COLO829 (cell line): Measurements from ENCODE around the gene IFI6.
"Not testable (repeated sequence)": the region's sequence is repeated elsewhere in the genome, so short reads cannot be mapped to it uniquely, and the experiment has no call there.

Experiments used
- DNase-seq: peaks from one replicate; pipeline ENCODE4 v3.0.0; 2012; ENCODE audit warnings: low spot score

IFI6 gene, protein sequence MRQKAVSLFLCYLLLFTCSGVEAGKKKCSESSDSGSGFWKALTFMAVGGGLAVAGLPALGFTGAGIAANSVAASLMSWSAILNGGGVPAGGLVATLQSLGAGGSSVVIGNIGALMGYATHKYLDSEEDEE

DNA sequence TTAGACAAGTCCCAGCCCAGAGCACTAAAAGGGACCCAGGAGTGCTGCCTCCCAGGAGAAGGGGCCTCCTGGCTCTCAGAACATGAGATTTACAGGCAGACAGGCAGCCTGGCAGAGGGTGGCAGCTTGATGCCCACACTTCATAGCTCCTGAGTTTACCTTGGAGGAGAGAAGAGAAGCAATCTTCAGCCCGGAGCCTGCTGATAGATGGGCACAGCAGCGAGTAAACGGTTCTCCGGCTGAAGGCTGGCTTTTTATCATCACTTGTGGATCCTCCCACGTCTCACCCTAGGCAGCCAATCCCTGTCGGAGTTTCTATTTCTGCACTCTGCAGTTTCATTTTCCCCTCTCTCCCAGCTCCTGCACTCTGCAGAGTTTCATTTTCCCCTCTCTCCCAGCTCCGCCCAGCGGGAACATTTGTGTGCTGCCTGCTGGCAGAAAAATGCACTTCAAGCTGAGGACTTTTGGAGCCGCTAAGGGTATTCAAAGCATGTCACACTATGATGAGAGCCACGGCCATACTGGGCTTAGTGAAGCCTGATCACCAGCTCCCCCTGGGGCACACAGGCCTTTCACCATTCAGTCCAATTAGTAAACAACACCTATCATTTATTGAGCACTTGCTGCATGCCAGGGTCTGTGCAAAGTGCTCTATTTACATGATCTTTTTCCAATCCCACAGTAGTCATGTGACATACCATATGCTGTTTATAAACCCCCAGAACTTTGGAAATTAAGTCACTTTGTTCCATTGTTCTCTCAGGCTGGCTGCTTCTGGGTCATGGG is at the start of gene IFI6:
Gene IFI6 (minus strand): TSS at position 229 of the 786 bp plus-strand sequence. CDS start 2,878 bp downstream, outside the sequence.
- DNase-seq, result peak; percentile 98

DNA sequence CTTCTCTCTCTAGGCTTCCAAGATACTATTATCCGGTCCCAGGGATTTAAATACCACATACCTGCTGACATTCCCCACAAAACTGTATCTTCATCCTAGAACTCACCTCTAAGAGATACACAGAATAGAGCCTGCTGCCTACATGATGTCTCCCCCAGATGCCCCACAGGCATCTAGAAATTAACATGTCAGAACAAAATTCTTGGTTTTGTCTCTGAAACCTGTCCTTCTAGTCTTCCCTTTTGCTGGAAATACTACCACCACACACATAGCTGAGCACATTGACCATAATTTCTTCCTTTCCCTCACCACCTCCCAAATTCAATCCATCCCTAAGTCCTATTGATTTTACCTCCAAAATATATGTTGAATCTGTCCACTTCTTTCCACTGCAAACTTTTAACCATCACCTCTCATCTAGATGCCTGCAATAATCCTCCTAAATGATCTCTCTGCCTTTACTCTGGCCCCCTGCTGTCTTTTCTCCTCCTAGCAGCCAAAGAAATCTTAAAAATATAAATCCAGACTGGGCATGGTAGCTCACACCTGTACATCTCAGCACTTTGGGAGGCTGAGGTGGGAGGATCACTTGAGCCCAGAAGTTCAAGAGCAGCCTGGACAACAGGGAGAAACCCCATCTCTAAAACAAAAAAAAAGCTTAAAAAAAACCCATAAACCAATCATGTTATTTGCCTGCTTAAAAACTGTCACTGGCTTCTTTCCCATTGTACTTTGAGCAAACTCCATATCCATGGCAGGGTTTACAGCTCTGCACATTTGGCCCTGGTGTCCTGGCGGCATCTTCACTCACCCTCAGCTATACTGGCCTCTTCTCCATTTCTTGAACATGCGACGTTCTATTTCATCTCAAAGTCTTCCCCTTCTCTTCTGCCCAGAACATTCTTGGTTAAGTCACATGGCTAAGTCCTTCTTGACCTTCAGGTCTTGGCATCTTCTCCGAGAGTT is 47.6 kb upstream of the IFI6 start:
- DNase-seq, result peak; percentile 6

DNA sequence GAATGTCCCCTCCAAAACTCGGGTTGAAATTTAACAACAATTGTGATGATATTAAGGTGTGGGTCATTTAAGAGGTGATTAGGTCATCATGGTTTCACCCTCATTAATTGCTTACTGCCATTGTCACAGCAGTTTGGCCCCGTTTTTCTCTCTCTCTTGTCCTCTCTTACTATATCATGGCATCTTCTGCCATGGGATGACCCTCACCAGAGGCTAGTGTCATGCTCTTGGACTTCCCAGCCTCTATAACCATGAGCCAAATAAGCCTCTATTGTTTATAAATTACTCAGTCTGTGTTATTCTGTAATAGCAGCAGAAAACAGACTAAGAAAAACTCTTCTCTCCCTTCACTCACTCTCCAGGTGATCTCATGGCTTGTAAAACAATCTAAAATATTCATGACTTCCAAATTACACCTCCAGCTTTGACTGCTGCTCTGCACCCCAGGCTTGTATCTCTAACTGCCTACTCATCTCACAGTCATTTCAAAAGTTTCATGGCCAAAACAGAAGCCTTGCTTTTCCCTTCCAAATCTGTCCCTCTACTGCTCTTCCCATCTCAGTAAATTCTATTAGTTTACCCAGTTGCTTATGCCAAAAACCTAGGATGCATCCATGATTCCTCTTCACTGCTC is 44.4 kb upstream of the IFI6 start:
- DNase-seq, result no peak

DNA sequence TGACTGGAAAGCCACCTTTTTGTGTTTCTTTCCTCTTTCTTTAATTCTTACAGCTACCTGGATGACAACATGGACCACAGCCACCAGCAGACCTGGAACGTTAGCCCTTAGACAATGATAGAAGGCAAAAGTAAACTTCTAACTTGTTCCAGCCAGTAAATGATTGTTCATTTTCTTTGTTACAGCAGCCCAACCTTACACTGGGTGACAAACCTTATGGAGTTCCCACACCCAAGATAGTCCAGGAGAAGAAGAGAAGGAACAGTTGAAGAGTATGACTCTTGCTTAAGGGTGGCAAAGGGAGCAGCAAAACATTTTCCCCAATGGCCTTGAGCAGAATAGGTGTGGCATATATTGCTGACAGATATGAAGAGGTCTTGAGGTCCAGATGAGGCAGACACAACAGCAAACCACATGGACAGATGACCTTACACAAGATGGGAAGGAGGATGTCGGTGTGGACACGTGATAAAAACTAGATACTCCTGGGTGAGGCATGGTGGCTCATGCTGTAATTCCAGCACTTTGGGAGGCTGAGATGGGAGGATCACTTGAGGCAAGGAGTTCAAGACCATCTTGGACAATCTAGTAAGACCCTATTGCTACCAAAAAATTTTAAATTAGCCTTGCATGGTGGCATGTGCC is 42.0 kb upstream of the IFI6 start:
- no peak for DNase-seq

DNA sequence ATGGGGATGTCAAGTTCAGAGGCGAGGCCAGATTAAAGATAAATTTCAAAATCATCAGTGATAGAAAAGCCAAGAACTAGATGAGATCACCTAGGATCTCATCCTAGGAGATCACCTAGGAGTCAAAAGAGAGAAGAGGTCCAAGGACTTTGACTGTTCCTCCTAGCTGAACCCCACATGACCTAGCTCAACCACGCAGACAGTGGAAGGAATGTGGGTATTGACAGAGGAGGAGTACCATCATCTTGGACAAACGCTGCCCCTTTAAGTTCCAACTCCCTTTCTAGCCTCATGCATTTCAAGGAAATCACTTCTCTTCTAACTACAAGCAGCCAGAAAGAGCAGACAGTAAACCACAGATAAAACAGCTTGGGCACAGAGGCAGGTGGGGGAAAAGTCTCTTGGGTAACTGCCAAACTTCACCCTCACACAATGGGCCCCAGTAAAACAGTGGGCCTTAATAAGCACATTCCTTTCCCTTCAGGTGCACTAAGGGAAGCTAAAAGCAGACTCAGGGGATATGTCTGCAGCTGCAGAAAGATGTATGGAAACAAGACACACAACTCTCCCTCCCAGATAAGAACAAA is 41.2 kb upstream of the IFI6 start:
- DNase-seq, result no peak

DNA sequence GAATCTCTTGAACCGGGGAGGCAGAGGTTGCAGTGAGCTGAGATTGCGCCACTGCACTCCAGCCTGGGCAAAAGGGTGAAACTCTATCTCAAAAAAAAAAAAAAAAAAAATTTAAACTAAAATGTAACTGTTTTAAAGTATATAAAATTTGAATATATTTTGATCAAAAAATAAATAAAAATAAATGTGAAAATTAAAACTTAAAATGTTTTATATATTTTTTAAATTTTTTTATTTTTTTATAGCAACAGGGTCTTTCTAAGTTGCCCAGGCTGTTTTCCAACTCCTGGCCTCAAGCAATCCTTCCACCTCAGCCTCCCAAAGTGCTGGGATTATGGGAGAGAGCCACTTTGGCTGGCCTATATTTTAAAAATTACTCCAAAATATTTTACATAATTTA is 38.6 kb upstream of the IFI6 start:
- DNase-seq, result no peak

DNA sequence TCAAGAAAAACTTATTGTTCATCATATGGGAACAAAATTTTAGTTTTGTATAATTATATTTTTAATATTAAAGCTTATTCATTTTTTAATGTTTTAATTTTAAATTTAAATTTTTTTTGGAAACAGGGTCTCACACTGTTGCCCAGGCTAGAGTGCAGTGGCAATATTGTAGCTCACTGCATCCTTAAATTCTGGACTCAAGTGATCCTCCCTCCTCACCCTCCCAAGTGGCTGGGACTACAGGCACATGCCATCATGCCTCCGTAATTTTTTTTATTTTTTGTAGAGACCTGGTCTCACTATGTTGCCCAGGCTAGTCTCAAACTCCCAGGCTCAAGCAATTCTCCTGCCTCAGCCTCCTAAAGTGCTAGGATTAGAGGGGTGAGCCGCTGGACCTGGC is 33.6 kb upstream of the IFI6 start:
- no peak for DNase-seq

DNA sequence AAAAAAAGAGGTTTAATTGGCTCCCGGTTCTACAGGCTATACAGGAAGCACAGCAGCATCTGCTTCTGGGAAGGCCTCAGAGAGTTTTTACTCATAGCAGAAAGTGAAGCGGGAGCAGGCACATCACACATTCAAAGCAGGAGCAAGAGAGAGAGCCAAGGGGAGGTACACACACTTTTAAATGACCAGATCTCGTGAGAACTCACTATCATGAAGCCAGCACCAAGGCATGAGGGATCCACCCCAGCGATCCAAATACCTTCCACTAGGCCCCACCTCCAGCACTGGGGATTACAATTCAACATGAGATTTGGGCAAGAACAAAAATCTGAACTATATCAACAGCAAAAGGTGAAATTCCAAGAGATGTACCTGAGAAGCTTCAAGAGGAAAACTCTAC is 33.0 kb upstream of the IFI6 start:
- no peak for DNase-seq

DNA sequence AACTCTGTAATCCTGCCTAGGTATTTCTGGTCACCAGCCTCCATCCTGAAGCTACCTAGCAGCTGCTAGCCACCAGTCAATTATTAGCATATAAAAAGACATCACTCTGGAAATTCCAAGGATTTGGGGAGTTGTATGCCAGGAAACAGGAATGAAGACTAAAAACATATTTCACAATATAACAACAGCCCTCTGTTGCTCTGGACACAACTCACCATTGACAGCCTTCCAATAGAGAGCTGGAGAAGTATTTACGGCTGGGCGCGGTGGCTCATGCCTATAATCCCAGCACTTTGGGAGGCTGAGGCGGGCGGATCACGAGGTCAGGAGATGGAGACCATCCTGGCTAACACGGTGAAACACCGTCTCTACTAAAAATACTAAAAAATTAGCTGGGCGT is 24.8 kb upstream of the IFI6 start:
- DNase-seq, result not testable (repeated sequence)

DNA sequence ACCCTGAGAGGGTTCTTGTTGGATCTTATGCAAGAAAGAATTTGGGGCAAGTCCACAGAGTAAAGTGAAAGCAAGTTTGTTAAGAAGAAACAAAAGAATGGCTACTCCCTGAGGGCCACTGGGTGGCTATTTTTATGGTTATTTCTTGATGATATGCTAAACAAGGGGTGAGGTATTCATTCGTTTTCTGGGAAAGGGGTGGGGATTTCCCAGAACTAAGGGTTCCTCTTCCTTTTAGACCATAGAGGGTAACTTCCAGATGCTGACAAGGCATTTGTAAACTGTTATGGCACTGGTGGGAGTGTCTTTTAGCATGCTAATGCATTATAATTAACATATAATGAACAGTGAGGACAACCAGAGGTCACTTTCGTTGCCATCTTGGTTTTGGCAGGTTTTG is 18.2 kb upstream of the IFI6 start:
- no peak for DNase-seq

DNA sequence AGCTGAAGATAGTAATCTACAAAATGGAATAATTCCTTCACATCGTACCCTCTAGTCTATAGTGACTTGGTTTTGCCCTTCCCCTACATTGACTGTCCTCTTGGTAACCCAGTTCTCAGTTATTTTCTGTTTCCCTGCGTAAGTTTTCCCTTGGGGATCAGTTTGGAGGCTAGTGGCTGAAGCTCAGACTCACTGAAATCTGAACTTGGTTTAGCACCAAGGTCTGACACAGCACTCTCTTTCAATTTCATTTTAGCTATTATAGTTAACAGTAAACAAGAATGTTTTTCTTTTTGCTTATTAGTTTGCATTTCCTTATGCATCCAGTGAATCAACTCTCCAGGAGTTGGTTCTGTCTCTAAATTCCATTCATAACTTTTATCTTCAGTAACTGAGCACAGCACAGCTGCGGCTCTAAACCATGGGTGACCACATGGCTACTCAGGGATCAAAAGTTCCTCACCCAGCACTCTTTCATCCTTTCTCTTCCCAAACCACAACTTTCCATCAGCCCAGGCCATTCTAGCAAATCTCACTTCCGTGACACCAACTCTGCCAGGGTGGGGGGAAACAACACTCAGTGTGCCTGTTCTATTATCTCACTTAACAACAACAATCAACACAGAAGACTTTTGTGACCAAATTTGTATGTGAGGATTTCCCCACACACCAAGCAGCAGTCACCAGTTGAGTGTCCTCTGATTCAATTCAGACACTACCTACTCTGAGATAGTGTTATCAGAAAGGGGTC is 17.6 kb upstream of the IFI6 start:
- no peak for DNase-seq

DNA sequence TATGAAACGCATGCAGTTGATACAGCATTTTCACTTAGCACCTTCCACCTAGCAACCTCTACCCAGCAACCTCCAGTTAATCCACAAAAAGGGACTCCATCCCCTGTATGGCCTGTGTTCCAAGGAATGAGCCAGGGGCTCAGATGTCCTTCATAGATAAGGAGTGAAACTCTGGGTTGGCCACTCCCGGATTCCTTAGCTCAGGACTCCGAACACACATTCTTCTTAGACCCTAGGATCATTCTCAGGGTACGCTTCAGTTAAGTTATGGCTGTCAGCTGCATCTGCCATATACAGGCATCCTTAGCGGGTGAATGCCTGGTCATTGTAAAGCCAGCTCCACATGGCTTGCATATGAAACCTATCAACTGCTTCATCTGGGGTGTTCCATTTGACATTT is 15.9 kb upstream of the IFI6 start:
- DNase-seq, result no peak

DNA sequence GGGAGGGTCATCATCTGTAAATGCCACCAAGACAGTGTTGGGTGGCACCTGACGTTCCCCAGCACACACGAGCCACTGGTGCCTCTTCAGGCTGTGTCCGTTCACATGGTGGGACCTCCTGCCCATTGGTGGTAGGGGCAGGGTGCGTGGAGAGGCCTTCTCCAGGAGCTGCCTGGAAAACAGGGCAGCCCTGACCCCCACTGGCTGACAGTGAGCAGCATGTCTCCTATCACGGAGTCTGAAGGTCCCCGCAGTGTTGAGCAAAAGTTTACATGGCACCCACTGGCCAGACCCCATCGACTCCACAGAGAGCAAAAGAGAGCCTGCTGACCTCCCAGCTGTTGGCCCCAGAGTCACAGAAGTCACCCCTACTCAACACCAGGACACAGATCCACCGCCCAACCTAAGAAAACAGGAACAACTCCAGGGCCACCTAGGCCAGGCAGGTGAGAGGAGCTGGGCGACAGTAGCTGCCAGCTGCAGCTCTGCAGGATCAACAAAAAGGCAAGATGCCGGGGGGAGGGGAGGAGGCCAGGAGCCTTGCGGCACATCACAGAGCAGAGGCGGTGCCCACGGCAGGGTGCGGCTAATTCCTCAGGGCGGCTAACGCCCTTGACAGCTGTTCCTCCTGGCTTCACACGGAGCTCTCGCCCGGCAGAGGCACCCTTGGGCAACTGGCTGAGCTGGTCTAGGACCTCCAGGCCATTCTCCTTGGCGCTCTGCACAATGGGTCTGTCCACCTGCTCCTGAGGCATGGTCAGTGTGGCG is 14.4 kb upstream of the IFI6 start:
- DNase-seq, result no peak

DNA sequence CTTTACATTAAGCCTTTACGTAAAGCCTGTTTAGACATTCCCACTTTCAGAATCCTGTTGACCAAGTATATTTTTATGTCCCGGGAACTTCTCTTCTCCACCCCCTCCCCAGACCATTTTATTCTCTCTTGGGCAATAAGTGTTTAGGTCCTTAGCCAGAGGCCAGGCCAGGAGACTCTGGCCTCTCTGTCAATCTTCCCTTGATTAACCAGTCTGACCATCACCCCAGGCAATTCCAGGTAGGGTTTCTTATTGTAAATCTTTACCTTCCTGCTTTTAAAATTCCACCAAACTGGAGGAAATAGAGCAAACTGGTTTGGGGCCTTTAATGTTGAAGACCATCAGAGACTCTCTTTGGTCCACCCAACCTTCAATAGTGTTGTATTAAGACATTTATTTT is 12.2 kb upstream of the IFI6 start:
- no peak for DNase-seq

DNA sequence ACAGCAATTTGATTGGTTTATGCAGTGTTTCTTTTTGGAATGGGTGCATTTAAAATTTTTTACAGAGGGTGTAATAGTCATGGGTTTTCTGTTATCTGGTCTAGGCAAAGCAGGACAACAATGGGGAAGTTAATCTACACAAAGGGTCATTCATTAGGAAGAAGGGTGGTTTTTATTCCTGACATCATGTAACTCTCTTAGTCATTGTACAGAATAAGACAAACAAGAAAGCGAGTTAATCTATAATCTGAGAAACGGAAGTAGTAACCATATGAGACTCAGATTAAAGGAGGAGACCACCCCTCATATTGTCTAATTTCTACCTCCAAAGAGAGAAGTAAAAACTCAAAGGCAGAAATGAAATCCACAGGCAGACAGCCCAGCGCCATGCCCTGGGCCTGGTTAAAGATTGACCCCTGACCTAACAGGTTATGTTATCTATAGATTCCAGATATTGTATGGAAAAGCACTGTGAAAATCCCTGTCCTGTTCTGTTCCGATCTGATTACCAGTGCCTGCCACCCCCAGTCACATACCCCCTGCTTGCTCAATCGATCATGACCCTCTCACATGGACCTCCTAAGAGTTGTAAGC is 10.5 kb upstream of the IFI6 start:
- peak; percentile 87 for DNase-seq

DNA sequence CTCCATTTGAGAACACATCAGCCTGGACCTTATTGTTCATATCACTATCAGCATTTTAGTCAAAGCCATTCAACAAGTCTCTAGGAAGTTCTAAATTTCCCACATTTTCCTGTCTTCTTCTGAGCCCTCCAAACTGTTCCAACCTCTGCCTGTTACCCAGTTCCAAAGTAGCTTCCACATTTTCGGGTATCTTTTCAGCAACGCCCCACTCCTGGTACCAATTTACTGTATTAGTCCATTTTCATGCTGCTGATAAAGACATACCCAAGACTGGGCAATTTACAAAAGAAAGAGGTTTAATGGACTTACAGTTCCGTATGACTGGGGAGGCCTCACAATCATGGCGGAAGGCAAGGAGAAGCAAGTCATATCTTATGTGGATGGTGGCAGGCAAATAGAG is 9.6 kb upstream of the IFI6 start:
- DNase-seq, result not testable (repeated sequence)

DNA sequence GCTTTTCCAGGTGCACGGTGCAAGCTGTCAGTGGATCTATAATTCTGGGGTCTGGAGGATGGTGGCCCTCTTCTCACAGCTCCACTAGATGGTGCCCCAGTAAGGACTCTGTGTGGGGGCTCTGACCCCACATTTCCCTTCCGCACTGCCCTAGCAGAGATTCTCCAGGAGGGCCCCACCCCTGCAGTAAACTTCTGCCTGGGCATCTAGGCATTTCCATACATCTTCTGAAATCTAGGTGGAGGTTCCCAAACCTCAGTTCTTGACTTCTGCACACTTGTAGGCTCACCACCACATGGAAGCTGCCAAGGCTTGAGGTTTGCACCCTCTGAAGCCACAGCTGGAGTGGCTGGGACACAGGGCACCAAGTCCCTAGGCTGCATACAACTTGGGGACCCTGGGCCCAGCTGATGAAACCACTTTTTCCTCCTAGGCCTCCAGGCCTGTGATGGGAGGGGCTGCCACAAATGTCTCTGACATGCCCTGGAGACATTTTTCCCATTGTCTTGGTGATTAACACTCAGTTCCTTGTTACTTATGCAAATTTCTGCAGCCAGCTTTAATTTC is 8.3 kb upstream of the IFI6 start:
- DNase-seq, result not testable (repeated sequence)

DNA sequence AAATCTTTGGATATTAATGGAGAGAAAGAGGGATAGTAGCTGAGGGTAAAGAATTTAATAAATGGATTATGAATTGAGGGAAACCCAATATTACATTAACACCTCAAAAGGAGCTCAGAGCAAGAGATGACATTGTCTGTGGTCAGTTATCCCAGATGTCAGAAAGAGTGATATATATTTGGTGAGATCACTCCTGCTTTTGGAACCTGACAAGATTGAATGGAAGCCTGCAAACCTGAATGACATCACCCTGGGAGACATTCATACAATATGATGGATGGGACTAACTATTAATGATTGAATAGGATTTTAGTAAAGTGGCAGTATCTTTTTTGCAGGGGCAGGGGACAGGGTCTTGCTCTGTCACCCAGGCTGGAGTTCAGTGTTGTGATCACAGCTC is 6.8 kb upstream of the IFI6 start:
- no peak for DNase-seq

DNA sequence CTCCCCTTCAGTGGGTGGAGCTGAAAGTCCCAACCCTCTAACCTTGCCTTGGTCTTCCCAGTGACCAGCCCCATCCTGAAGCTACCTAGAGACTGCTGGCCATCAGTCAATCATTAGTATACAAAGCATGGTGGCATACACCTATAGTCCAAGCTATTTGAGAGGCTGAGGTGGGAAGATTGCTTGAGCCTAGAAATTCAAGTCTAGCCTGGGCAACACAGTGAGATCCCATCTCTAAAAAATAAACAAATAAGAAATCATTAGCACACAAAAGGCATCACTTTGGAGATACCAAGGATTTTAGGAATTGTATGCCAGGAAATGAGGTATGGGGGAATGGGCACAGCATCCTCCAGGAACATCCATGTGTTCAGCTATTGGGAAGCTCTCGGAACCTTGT is 4.4 kb upstream of the IFI6 start:
- DNase-seq, result no peak
